Pons (tissue), 1 donor: Measurements from ENCODE around the gene FLRT3.

Experiments used
- DNase-seq: peaks from one replicate; pipeline ENCODE4 v3.0.0-alpha.2; 2016; ENCODE audit warnings: low spot score

The FLRT3 gene

GRCh38 chr20:14319704-14320103 lies 17.7 kb downstream of the FLRT3 start:
- no peak for DNase-seq

GRCh38 chr20:14313341-14314020 lies 23.9 kb downstream of the FLRT3 start:
- DNase-seq = no peak

GRCh38 chr20:14312001-14312400 lies 25.4 kb downstream of the FLRT3 start:
- no peak for DNase-seq

GRCh38 chr20:14310977-14311627 lies 26.3 kb downstream of the FLRT3 start:
- no peak for DNase-seq

- DNase-seq = no peak
Measured at GRCh38 chr20:14307956-14308355, 29.5 kb downstream of the FLRT3 start.

- no peak for DNase-seq
Measured at GRCh38 chr20:14304472-14304871, 32.9 kb downstream of the FLRT3 start.

- DNase-seq = no peak
Measured at GRCh38 chr20:14303651-14304050, 33.8 kb downstream of the FLRT3 start.

GRCh38 chr20:14303106-14303505 lies 34.3 kb downstream of the FLRT3 start:
- no peak for DNase-seq

- no peak for DNase-seq
Measured at GRCh38 chr20:14299831-14300230, 37.6 kb downstream of the FLRT3 start.

GRCh38 chr20:14295770-14296309 lies 41.6 kb downstream of the FLRT3 start:
- no peak for DNase-seq

GRCh38 chr20:14295238-14295637 lies 42.2 kb downstream of the FLRT3 start:
- DNase-seq = no peak

GRCh38 chr20:14291502-14291901 lies 45.9 kb downstream of the FLRT3 start:
- no peak for DNase-seq

GRCh38 chr20:14288341-14289330 lies 48.8 kb downstream of the FLRT3 start:
- no peak for DNase-seq

GRCh38 chr20:14284443-14284842 lies 53.0 kb downstream of the FLRT3 start:
- DNase-seq = no peak

GRCh38 chr20:14282140-14282539 lies 55.3 kb downstream of the FLRT3 start:
- no peak for DNase-seq
